HepG2 (cell line): ENCODE results near the gene LDLRAD3. TPM values are rescaled to one million over a fixed set of nuclear protein-coding genes. Genes with fewer than 3 reads are reported as not detected.

ENCODE experiments used
- ATAC-seq: fragments of 200-7000 bp; cut with Tn5 transposase; 3 replicates; pipeline ENCODE4 v1.9.1; 2020; ENCODE audit warnings: mild to moderate bottlenecking, moderate library complexity
- BruUV-seq: library from RNA; stranded (reverse); fragments of 400-500 nt; replicated peaks from 2 replicates; lab custom pipeline; 2021; lab: Mats Ljungman, UMichigan
- CTCF ChIA-PET: fragments of 300-600 bp; formaldehyde crosslinking; extraction: SDS; loops from one replicate; lab custom pipeline; 2021; ENCODE audit warnings: low total read pairs, inconsistent platforms, low intra/inter-chr PET ratio; lab: Yijun Ruan, JAX
- POLR2A ChIA-PET: fragments of 350-600 bp; sonication (Branson Sonifier 250); formaldehyde crosslinking; loops from one replicate; lab custom pipeline; 2020; ENCODE audit warnings: antibody characterized with exemption, inconsistent platforms; lab: Yijun Ruan, JAX
- DNase-seq: peaks from one replicate; pipeline ENCODE4 v3.0.0-alpha.2; 2015; ENCODE audit warnings: low spot score
- FAIRE-seq: peaks from 3 replicates; lab custom pipeline; 2011; peaks lifted over from hg19 to GRCh38; lab: Jason Lieb, UNC
- H2AFZ ChIP-seq: one replicate; pipeline ENCODE4 v1.6.1; 2011; ENCODE audit warnings: low read length, inconsistent platforms
- H3K27ac ChIP-seq: fragments of 300-600 bp; 3 replicates; pipeline ENCODE4 v1.8.0; 2011; ENCODE audit warnings: mixed run types, mild to moderate bottlenecking, mixed read lengths, low read length, inconsistent platforms; ENCODE audit not compliant: insufficient read depth; ENCODE audit errors: extremely low read length
- H3K27me3 ChIP-seq, 2 experiments: fragments of 200-600 bp in 1 of 2; 2 replicates in 1 of 2; 3 replicates in 1 of 2; pipeline versions ENCODE4 v1.6.0 to v1.8.0; 2011; ENCODE audit warnings: low read length in 2 of 2, mild to moderate bottlenecking in 2 of 2, moderate library complexity in 2 of 2, inconsistent platforms in 1 of 2; ENCODE audit not compliant: insufficient read depth in 2 of 2, control insufficient read depth in 1 of 2
- H3K36me3 ChIP-seq, 2 experiments: fragments of 200-600 bp in 1 of 2; replicated peaks in 1 of 2; 2 replicates in 1 of 2; 3 replicates in 1 of 2; pipeline versions ENCODE4 v1.5.1 to v1.8.0; 2011; ENCODE audit warnings: low read length in 2 of 2, inconsistent platforms in 1 of 2; ENCODE audit not compliant: insufficient read depth in 2 of 2, control insufficient read depth in 1 of 2
- H3K4me1 ChIP-seq: 2 replicates; pipeline ENCODE4 v1.5.1; 2012; ENCODE audit warnings: low read length, inconsistent platforms; ENCODE audit not compliant: insufficient read depth
- H3K4me2 ChIP-seq: 2 replicates; pipeline ENCODE4 v1.6.0; 2011; ENCODE audit warnings: low read depth, low read length, inconsistent platforms
- H3K4me3 ChIP-seq, 3 experiments: fragments of 200-600 bp in 1 of 3; sonication (generic), shearing (Covaris generic) in 1 of 3; replicated peaks in 1 of 3; 2 replicates each; pipeline ENCODE4 v1.5.1; 2011 to 2016; ENCODE audit warnings: low read length in 3 of 3, inconsistent platforms in 2 of 3, low read depth in 2 of 3, mild to moderate bottlenecking in 2 of 3, control low read depth in 1 of 3, mixed read lengths in 1 of 3; ENCODE audit not compliant: insufficient read depth in 1 of 3
- H3K79me2 ChIP-seq: one replicate; pipeline ENCODE4 v1.6.1; 2011; ENCODE audit warnings: low read length, inconsistent platforms; ENCODE audit not compliant: insufficient read depth
- H3K9ac ChIP-seq: 2 replicates; pipeline ENCODE4 v1.6.0; 2011; ENCODE audit warnings: mild to moderate bottlenecking, low read depth, low read length, inconsistent platforms; ENCODE audit not compliant: insufficient read depth
- H3K9me3 ChIP-seq: 2 replicates; pipeline ENCODE4 v1.5.1; 2012; ENCODE audit warnings: mild to moderate bottlenecking, low read length
- H4K20me1 ChIP-seq: 2 replicates; pipeline ENCODE4 v1.6.0; 2011; ENCODE audit warnings: inconsistent platforms, mild to moderate bottlenecking, low read length, moderate library complexity; ENCODE audit not compliant: insufficient read depth
- ARID5B ChIP-seq: IDR thresholded peaks from 2 replicates; pipeline ENCODE4 v1.4.0; 2020; ENCODE audit warnings: mild to moderate bottlenecking, missing genetic modification reagents
- DPF2 ChIP-seq: sonication (generic); formaldehyde crosslinking; IDR thresholded peaks from 2 replicates; pipeline ENCODE4 v1.4.0; 2020; ENCODE audit warnings: mild to moderate bottlenecking, low read depth, missing genetic modification reagents, borderline replicate concordance
- GATA4 ChIP-seq: sonication (generic); IDR thresholded peaks from 2 replicates; pipeline ENCODE4 v1.6.1; 2016; ENCODE audit warnings: antibody characterized with exemption, low read depth, borderline replicate concordance
- HMGA1 ChIP-seq: sonication (generic); formaldehyde crosslinking; conservative IDR thresholded peaks from 2 replicates; pipeline ENCODE4 v1.4.0; 2020; ENCODE audit warnings: missing genetic modification reagents
- HOXA9 ChIP-seq: sonication (generic); formaldehyde crosslinking; IDR thresholded peaks from 2 replicates; pipeline ENCODE4 v1.8.1; 2022; ENCODE audit warnings: missing genetic modification reagents, mild to moderate bottlenecking, moderate library complexity, borderline replicate concordance
- KDM5B ChIP-seq: sonication (generic); formaldehyde crosslinking; IDR thresholded peaks from 2 replicates; pipeline ENCODE4 v1.4.0; 2020; ENCODE audit warnings: missing genetic modification reagents, mild to moderate bottlenecking, borderline replicate concordance
- KMT2B ChIP-seq: IDR thresholded peaks from 2 replicates; pipeline ENCODE4 v1.6.1; 2016; ENCODE audit warnings: missing genetic modification reagents, missing compliant biosample characterization
- RXRA ChIP-seq: sonication (generic); formaldehyde crosslinking; IDR thresholded peaks from 2 replicates; pipeline ENCODE4 v1.5.1; 2020; ENCODE audit warnings: missing genetic modification reagents
- ZBTB46 ChIP-seq: sonication (generic); formaldehyde crosslinking; IDR thresholded peaks from 2 replicates; pipeline ENCODE4 v1.4.0; 2020; ENCODE audit warnings: mild to moderate bottlenecking, missing genetic modification reagents, borderline replicate concordance
- ZNF33A ChIP-seq: sonication (generic); formaldehyde crosslinking; IDR thresholded peaks from 2 replicates; pipeline ENCODE4 v1.5.1; 2020; ENCODE audit warnings: missing genetic modification reagents, mild to moderate bottlenecking, moderate library complexity, borderline replicate concordance
- ZNF501 ChIP-seq: sonication (generic); formaldehyde crosslinking; IDR thresholded peaks from 2 replicates; pipeline ENCODE4 v1.5.1; 2020; ENCODE audit warnings: mild to moderate bottlenecking, moderate library complexity, missing genetic modification reagents
- WGBS: methylation state at CpG from one replicate; pipeline ENCODE4 v1.1.6; 2017; ENCODE audit warnings: low lambda C conversion rate; 5-methylcytosine and 5-hydroxymethylcytosine counted together
- in situ Hi-C: cut with HindIII; loops from 2 replicates; pipeline ENCODE4 v1.10.0; 2017; ENCODE audit warnings: low pct_unique_long_range_greater_than_20kb; ENCODE audit not compliant: extremely low pct_ligation_motif_present
- intact Hi-C: fragments of 100-400 bp; cut with micrococcal nuclease; formaldehyde crosslinking; loops from one replicate; pipeline ENCODE4 v1.10.0; 2022; ENCODE audit not compliant: unreplicated experiment
- polyA plus RNA-seq, 8 experiments: library from polyadenylated mRNA; depleted of rRNA in 3 of 8; stranded (reverse) in 7 of 8; unstranded in 1 of 8; fragments of >200 nt; fragmentation: Illumina TruSeq in 4 of 8; extraction: Trizol in 4 of 8; gene quantifications; 2 replicates each; pipeline versions ENCODE4 v1.2.1 to v1.2.3, GENCODE V29; 2011 to 2016; ENCODE audit warnings: low read depth in 4 of 8, missing spikeins in 1 of 8, mixed read lengths in 1 of 8; ENCODE audit not compliant: insufficient read depth in 1 of 8
- total RNA-seq, 5 experiments: library from RNA; depleted of rRNA; stranded (reverse); fragments of >200 nt; fragmentation: Illumina TruSeq; extraction: Trizol; gene quantifications; 2 replicates each; pipeline ENCODE4 v1.2.3, GENCODE V29; 2016; ENCODE audit warnings: low read depth in 1 of 5
- TF ChIP-seq, protein P1 (sequence below): sonication (generic); formaldehyde crosslinking; IDR thresholded peaks from 2 replicates; pipeline ENCODE4 v1.5.1; 2020; ENCODE audit warnings: mild to moderate bottlenecking, missing genetic modification reagents, borderline replicate concordance

Gene LDLRAD3
- total and polyA plus RNA-seq, 2 of the 13 experiments (the other 11 are each of a cell fraction or from before 2014, with no cell fraction given), result 0.50 to 0.60 TPM

GRCh38 chr11:36039471-36039870, 95.6 kb downstream of the LDLRAD3 start:
- 14% methylated on average over 4 of the region's 4 CpGs for WGBS
- in situ Hi-C loops (no loop called here), intact Hi-C loops (no loop called here)
- Histone ChIP-seq H3K4me2 (no peak overlapping the region), H4K20me1 (no peaks in the 10 kb centered on the region), H3K9ac (no peak overlapping the region), H3K36me3 (no peaks in the 10 kb centered on the region), H3K9me3 (no peaks in the 10 kb centered on the region), H2AFZ (no peak overlapping the region), H3K79me2 (no peaks in the 10 kb centered on the region), H3K27me3 (no peaks in the 10 kb centered on the region), H3K27ac (no peak overlapping the region), H3K4me3 (no peak overlapping the region), H3K4me1 (no peaks in the 10 kb centered on the region)
- ChIA-PET CTCF (no interaction called here), POLR2A (no interaction called here)
- ATAC-seq, result no peak
- FAIRE-seq, result no peak
- TF ChIP-seq ARID5B, result no peak
- TF ChIP-seq DPF2 (CRISPR knock-in tag), result no peak
- no peak for TF ChIP-seq GATA4
- TF ChIP-seq ZNF33A, result no peak
- no peak for TF ChIP-seq KDM5B (CRISPR knock-in tag)
- no peak for TF ChIP-seq KMT2B
- TF ChIP-seq HMGA1 (CRISPR knock-in tag), result no peak
- TF ChIP-seq ZBTB46 (CRISPR knock-in tag), result no peak
- no peak for TF ChIP-seq ZNF501 (CRISPR knock-in tag)
- no peak for TF ChIP-seq RXRA (CRISPR knock-in tag)
- TF ChIP-seq HOXA9, result no peak
- TF ChIP-seq, protein P1, sequence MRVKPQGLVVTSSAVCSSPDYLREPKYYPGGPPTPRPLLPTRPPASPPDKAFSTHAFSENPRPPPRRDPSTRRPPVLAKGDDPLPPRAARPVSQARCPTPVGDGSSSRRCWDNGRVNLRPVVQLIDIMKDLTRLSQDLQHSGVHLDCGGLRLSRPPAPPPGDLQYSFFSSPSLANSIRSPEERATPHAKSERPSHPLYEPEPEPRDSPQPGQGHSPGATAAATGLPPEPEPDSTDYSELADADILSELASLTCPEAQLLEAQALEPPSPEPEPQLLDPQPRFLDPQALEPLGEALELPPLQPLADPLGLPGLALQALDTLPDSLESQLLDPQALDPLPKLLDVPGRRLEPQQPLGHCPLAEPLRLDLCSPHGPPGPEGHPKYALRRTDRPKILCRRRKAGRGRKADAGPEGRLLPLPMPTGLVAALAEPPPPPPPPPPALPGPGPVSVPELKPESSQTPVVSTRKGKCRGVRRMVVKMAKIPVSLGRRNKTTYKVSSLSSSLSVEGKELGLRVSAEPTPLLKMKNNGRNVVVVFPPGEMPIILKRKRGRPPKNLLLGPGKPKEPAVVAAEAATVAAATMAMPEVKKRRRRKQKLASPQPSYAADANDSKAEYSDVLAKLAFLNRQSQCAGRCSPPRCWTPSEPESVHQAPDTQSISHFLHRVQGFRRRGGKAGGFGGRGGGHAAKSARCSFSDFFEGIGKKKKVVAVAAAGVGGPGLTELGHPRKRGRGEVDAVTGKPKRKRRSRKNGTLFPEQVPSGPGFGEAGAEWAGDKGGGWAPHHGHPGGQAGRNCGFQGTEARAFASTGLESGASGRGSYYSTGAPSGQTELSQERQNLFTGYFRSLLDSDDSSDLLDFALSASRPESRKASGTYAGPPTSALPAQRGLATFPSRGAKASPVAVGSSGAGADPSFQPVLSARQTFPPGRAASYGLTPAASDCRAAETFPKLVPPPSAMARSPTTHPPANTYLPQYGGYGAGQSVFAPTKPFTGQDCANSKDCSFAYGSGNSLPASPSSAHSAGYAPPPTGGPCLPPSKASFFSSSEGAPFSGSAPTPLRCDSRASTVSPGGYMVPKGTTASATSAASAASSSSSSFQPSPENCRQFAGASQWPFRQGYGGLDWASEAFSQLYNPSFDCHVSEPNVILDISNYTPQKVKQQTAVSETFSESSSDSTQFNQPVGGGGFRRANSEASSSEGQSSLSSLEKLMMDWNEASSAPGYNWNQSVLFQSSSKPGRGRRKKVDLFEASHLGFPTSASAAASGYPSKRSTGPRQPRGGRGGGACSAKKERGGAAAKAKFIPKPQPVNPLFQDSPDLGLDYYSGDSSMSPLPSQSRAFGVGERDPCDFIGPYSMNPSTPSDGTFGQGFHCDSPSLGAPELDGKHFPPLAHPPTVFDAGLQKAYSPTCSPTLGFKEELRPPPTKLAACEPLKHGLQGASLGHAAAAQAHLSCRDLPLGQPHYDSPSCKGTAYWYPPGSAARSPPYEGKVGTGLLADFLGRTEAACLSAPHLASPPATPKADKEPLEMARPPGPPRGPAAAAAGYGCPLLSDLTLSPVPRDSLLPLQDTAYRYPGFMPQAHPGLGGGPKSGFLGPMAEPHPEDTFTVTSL (CRISPR knock-in tag), result no peak
- DNase-seq, result no peak
- no TSS peak for BruUV-seq
